Measurements from ENCODE around the gene COL23A1.
"Not testable (repeated sequence)": the region's sequence is repeated elsewhere in the genome, so short reads cannot be mapped to it uniquely, and the experiment has no call there.

Gene COL23A1

GRCh38 chr5:178505639-178506407 is 84.4 kb downstream of the COL23A1 start:
- no peak for DNase-seq (ENCODE audit: low read depth)

GRCh38 chr5:178504340-178504960 is 85.7 kb downstream of the COL23A1 start:
- no peak for DNase-seq (ENCODE audit: low read depth)

- DNase-seq (ENCODE audit: low read depth) = no peak
Measured at GRCh38 chr5:178502401-178503100, 87.6 kb downstream of the COL23A1 start.

GRCh38 chr5:178499352-178499751 is 90.8 kb downstream of the COL23A1 start:
- no peak for DNase-seq (ENCODE audit: low read depth)

- peak; percentile 20 for DNase-seq (ENCODE audit: low read depth)
Measured at GRCh38 chr5:178496642-178497041, 93.6 kb downstream of the COL23A1 start.

GRCh38 chr5:178496214-178496613 is 94.0 kb downstream of the COL23A1 start:
- no peak for DNase-seq (ENCODE audit: low read depth)

- DNase-seq (ENCODE audit: low read depth) = no peak
Measured at GRCh38 chr5:178495706-178496105, 94.5 kb downstream of the COL23A1 start.

- DNase-seq (ENCODE audit: low read depth) = no peak
Measured at GRCh38 chr5:178492278-178492677, 97.9 kb downstream of the COL23A1 start.

GRCh38 chr5:178490935-178491652 is 99.1 kb downstream of the COL23A1 start:
- no peak for DNase-seq (ENCODE audit: low read depth)

GRCh38 chr5:178489271-178489976 is 100.8 kb downstream of the COL23A1 start:
- no peak for DNase-seq (ENCODE audit: low read depth)

GRCh38 chr5:178488696-178489095 is 101.5 kb downstream of the COL23A1 start:
- no peak for DNase-seq (ENCODE audit: low read depth)

- DNase-seq (ENCODE audit: low read depth) = no peak
Measured at GRCh38 chr5:178487911-178488600, 102.1 kb downstream of the COL23A1 start.

GRCh38 chr5:178486878-178487512 is 103.2 kb downstream of the COL23A1 start:
- not testable (repeated sequence) for DNase-seq (ENCODE audit: low read depth)

- DNase-seq (ENCODE audit: low read depth) = no peak
Measured at GRCh38 chr5:178486239-178486641, 104.0 kb downstream of the COL23A1 start.

- DNase-seq (ENCODE audit: low read depth) = no peak
Measured at GRCh38 chr5:178483620-178484019, 106.6 kb downstream of the COL23A1 start.

GRCh38 chr5:178479261-178479660 is 110.9 kb downstream of the COL23A1 start:
- no peak for DNase-seq (ENCODE audit: low read depth)

- no peak for DNase-seq (ENCODE audit: low read depth)
Measured at GRCh38 chr5:178478370-178478769, 111.8 kb downstream of the COL23A1 start.

- DNase-seq (ENCODE audit: low read depth) = no peak
Measured at GRCh38 chr5:178477802-178478201, 112.4 kb downstream of the COL23A1 start.

GRCh38 chr5:178476972-178477754 is 113.0 kb downstream of the COL23A1 start:
- DNase-seq (ENCODE audit: low read depth) = no peak

- no peak for DNase-seq (ENCODE audit: low read depth)
Measured at GRCh38 chr5:178476531-178476930, 113.7 kb downstream of the COL23A1 start.

Data from fibroblast of the conjunctiva (primary cell).